Neural crest cell (in vitro differentiated cells): Measurements from ENCODE around the gene NID1. TPM values are rescaled to one million over a fixed set of nuclear protein-coding genes. Genes with fewer than 3 reads are reported as not detected.
A peak's percentile ranks its signal among the peaks of the same experiment; 100 is the strongest.

ENCODE experiments used
- DNase-seq: peaks from one replicate; pipeline ENCODE4 v3.0.0; 2021; ENCODE audit warnings: low read depth, mixed read lengths, low spot score
- H3K27ac Mint-ChIP-seq: one replicate; pipeline ENCODE4 v1.8.0; 2021; ENCODE audit warnings: mild to moderate bottlenecking, mixed read lengths; ENCODE audit not compliant: unreplicated experiment
- H3K27me3 Mint-ChIP-seq: 2 replicates; pipeline ENCODE4 v1.8.0; 2021; ENCODE audit warnings: low read depth, mild to moderate bottlenecking, mixed read lengths
- H3K36me3 Mint-ChIP-seq: 2 replicates; pipeline ENCODE4 v1.8.0; 2021; ENCODE audit warnings: low read depth, mild to moderate bottlenecking, mixed read lengths
- H3K4me1 Mint-ChIP-seq: 2 replicates; pipeline ENCODE4 v1.8.0; 2021; ENCODE audit warnings: mixed read lengths
- H3K4me3 Mint-ChIP-seq: one replicate; pipeline ENCODE4 v1.8.0; 2021; ENCODE audit warnings: mild to moderate bottlenecking, mixed read lengths
- H3K9me3 Mint-ChIP-seq: 2 replicates; pipeline ENCODE4 v1.8.0; 2021; ENCODE audit warnings: mixed read lengths
- total RNA-seq: library from RNA; stranded (reverse); gene quantifications from 2 replicates; pipeline ENCODE4 v1.2.1, GENCODE V29; 2021
- TF ChIP-seq, protein P1 (sequence below): fragments of 200-600 bp; sonication (generic); conservative IDR thresholded peaks from 2 replicates; pipeline ENCODE4 v1.5.0; 2021; ENCODE audit warnings: antibody characterized with exemption, mild to moderate bottlenecking

The NID1 gene
- total RNA-seq, 1 donor from 2014 or later: 90.3 TPM

GRCh38 chr1:235941876-235942624 lies 122.8 kb downstream of the NID1 start:
- no peaks in the 10 kb centered on the region for H3K27me3 Mint-ChIP-seq
- TF ChIP-seq, protein P1, sequence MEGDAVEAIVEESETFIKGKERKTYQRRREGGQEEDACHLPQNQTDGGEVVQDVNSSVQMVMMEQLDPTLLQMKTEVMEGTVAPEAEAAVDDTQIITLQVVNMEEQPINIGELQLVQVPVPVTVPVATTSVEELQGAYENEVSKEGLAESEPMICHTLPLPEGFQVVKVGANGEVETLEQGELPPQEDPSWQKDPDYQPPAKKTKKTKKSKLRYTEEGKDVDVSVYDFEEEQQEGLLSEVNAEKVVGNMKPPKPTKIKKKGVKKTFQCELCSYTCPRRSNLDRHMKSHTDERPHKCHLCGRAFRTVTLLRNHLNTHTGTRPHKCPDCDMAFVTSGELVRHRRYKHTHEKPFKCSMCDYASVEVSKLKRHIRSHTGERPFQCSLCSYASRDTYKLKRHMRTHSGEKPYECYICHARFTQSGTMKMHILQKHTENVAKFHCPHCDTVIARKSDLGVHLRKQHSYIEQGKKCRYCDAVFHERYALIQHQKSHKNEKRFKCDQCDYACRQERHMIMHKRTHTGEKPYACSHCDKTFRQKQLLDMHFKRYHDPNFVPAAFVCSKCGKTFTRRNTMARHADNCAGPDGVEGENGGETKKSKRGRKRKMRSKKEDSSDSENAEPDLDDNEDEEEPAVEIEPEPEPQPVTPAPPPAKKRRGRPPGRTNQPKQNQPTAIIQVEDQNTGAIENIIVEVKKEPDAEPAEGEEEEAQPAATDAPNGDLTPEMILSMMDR: no peak
- H3K36me3 Mint-ChIP-seq: no peaks in the 10 kb centered on the region
- peaks cover 18% of the 10 kb centered on the region for H3K4me1 Mint-ChIP-seq
- no peak for DNase-seq
- H3K4me3 Mint-ChIP-seq: no peak overlapping the region
- H3K27ac Mint-ChIP-seq: no peak overlapping the region
- H3K9me3 Mint-ChIP-seq: no peaks in the 10 kb centered on the region

DNA sequence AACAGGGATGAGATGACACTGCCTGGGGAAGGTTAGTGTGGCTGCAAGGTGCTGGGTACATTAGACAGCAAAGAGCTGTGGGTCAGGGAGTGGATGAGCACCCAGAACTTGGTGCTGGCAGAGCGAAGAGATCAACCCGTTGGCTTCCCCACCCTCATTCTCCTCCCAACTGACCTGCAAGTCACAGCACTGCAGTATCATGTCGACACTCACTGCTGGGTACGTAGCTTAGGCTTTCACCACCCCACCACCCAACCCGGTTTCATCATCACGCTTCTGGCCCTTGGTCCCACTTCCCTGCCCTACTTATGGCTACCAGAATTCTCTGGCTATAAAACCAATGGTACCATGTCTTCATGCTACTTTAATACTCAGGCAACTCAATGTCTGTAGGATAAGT lies 124.6 kb downstream of the NID1 start:
- Mint-ChIP-seq H3K27me3 (no peaks in the 10 kb centered on the region), H3K36me3 (no peaks in the 10 kb centered on the region), H3K9me3 (no peaks in the 10 kb centered on the region), H3K4me1 (peaks cover 12% of the 10 kb centered on the region), H3K27ac (no peak overlapping the region), H3K4me3 (no peak overlapping the region)
- TF ChIP-seq, protein P1: no peak
- no peak for DNase-seq

DNA sequence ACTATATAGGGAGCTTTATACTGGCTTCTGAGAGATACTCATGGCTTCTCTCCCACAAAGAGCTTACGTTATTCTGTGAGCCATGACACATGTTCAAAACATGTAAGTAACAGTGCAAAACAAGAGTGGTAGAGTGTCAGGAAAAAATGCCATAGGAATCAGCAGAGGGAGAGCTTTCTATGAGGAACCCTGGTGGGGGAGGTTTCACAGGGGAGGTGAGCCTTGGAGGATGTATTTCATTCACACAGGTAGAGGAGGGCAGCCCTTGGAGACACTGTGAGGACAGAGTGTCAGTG lies 125.5 kb downstream of the NID1 start:
- DNase-seq: no peak
- no peaks in the 10 kb centered on the region for H3K36me3 Mint-ChIP-seq
- H3K27ac Mint-ChIP-seq: no peak overlapping the region
- TF ChIP-seq, protein P1: no peak
- H3K4me1 Mint-ChIP-seq: peaks cover 12% of the 10 kb centered on the region
- H3K4me3 Mint-ChIP-seq: no peak overlapping the region
- H3K9me3 Mint-ChIP-seq: no peaks in the 10 kb centered on the region
- no peaks in the 10 kb centered on the region for H3K27me3 Mint-ChIP-seq

DNA sequence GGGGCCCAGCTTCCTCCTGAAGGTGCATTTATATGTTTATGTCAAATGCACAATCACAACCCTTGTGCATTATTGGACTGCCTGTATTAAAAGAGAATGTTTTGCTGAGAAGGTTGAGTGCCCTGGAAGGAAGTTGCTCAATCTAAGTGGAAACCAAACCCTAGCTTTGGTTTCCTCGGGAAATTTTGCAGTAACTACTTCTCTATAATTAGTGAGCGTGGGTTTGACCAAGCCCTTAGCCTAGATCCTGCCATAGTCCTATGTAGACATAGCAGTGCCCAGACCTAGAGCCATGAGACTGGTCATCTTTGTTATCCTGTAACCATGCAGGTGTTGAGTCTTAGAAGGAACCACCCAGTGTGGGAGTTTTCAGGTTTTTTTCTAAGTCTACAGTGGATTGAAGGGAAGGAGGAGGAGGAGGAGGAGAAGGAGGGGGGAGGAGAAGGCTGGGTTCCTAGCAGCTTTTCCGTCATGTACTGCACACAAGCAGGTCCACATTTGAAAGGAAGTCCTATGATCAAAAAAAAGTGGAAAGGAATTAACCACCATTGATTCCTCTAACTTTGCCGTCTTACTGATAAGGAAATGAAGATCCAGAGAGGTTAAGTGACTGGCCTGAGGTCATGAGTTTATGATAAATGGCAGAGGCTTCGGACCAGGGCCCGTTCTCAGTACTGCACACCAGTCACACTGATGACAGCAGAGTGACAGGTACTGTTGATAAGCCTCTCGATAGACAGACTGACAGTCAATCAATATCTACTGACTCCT lies 126.0 kb downstream of the NID1 start:
- H3K4me3 Mint-ChIP-seq: no peak overlapping the region
- no peaks in the 10 kb centered on the region for H3K36me3 Mint-ChIP-seq
- TF ChIP-seq, protein P1: no peak
- DNase-seq: no peak
- no peaks in the 10 kb centered on the region for H3K27me3 Mint-ChIP-seq
- H3K9me3 Mint-ChIP-seq: no peaks in the 10 kb centered on the region
- H3K4me1 Mint-ChIP-seq: peaks cover 12% of the 10 kb centered on the region
- no peak overlapping the region for H3K27ac Mint-ChIP-seq

DNA sequence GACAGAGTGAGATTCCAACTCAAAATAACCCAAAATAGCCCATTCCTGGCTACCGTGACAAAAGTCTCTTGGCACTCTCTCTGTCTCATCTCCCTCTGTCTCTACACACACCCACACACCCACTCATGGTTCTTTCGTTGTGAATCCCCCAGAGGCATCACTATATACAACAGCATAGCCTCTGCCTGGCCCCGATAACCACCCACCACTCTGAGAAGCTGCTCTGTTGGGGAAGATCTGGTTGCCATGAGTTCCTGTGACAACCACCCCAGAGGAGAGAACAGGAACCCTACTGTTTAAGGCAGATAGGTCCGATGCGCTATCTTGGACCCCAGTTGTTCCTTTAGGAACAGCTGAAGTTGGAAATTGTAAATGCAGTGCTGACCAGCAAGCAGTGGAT lies 127.8 kb downstream of the NID1 start:
- H3K4me3 Mint-ChIP-seq: no peak overlapping the region
- TF ChIP-seq, protein P1: no peak
- H3K4me1 Mint-ChIP-seq: peaks cover 12% of the 10 kb centered on the region
- no peaks in the 10 kb centered on the region for H3K9me3 Mint-ChIP-seq
- DNase-seq: no peak
- H3K27ac Mint-ChIP-seq: peak overlapping the region; percentile 22
- H3K27me3 Mint-ChIP-seq: no peaks in the 10 kb centered on the region
- H3K36me3 Mint-ChIP-seq: no peaks in the 10 kb centered on the region
